GM12801 (cell line): ENCODE data around the gene WBP2NL.

ENCODE experiments used
- CTCF ChIP-seq: IDR thresholded peaks from one replicate; pipeline ENCODE4 v1.5.1; 2011; ENCODE audit warnings: control low read depth; ENCODE audit not compliant: insufficient read length; ENCODE audit errors: extremely low read depth

WBP2NL gene

DNA sequence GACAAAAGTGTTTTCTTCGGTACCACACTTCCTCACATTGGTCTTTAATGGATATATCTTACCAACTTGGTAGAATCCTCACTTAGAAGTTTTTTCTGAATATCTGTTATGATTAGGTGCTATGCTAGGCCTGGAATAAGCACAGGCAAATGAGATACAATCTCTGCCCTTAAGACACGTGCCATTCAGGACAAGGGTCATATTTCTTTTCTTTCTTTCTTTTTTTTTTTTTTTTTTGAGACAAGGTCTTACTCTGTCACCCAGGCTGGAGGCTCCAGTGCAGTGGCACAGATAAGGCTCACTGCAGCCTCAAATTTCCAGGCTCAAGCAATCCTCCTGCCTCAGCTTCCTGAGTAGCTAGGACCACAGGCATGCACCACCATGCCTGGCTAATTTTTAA lies 23.0 kb downstream of the WBP2NL start:
- no peak for TF ChIP-seq CTCF

GRCh38 chr22:42022162-42022847 lies 23.7 kb downstream of the WBP2NL start:
- TF ChIP-seq CTCF, result no peak

DNA sequence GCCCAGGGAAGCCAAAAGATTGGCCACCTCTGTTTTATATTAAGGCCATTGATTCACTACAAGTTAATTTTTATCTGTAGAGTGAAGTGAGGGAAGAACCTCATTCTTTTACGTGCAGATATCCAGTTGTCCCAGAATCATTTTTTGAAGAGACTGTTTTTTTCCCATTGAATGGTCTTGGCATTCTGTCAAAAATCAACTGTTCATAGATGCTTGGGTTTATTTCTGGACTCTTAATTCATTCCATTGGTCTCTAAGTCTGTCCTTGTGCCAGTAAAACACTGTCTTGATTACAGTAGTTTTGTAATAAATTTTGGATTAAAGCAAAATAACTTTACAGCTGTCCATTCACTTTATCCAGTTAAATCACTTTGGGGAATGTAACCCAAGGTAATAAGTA lies 26.8 kb downstream of the WBP2NL start:
- TF ChIP-seq CTCF, result no peak

- no peak for TF ChIP-seq CTCF
Observed at GRCh38 chr22:42026705-42027104, 28.1 kb downstream of the WBP2NL start.

DNA sequence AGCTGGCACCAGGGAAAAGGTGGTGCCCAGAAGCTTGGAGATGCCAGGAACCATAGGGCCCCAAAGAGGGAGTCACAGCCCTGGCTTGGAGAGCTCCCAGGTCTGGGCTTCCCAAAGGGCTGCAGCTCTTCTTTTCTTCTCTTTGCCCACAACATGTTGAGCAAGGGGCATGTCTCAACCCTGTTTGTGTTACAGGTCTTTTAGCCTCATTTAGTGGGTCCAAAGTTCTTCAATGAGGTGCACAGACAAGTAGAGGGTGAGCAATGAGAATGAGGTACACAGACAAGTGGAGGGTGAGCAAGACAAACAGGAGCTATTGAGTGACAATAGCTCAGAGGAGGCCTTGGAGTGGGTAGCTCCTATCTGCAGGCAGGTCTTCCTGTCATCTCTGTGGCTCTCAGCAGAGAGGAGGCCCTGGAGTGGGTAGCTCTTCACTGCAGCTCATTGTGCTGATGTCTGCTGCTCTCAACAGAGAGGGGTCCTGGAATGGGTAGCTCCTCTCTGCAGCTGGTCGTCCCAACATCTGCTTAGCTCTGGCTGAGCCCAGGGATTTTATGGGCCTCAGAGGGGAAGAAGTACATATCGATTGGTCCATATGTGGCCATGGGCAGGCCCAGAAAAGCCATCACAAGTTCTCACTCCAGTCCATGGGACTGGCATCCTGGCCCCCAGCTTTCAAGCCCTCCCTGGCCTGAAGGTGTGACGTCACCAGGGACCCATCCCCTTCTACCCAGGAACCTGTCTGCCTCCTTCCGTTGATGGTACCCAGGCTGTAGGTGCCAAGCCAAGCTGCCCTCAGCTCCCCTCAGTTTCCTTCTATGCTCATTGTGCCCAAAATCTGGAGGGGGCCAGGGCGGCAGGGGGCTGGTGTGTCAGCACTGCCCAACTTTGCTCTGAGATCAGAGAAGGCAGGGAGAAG lies 34.9 kb downstream of the WBP2NL start:
- TF ChIP-seq CTCF, result no peak

GRCh38 chr22:42035256-42035655 lies 36.7 kb downstream of the WBP2NL start:
- no peak for TF ChIP-seq CTCF

DNA sequence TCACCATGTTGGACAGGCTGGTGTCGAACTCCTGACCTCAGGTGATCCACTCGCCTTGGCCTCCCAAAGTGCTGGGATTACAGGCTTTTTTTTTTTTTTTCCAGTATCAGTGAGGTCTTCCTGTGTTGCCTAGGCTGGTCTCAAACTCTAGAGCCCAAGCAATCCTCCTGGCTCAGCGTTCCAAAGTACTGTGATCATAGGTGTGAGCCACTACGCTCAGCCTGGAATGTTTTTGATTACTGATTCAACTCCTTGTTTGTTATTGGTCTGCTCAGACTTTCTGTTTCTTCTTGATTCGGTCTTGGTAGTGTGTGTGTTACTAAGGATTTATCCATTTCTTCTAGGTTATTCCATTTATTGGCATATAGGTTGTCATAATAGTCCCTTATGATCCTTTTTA lies 40.7 kb downstream of the WBP2NL start:
- no peak for TF ChIP-seq CTCF
